Neutrophil (primary cell): Measurements from ENCODE around the gene CEMIP.

Experiments
- H3K27ac ChIP-seq: fragments of 200-600 bp; sonication (generic); 2 replicates; pipeline ENCODE4 v1.5.1; 2016; ENCODE audit warnings: mild to moderate bottlenecking, moderate library complexity
- H3K27me3 ChIP-seq: fragments of 200-600 bp; sonication (generic); 2 replicates; pipeline ENCODE4 v1.6.0; 2016; ENCODE audit warnings: mild to moderate bottlenecking
- H3K36me3 ChIP-seq: fragments of 200-600 bp; sonication (generic); 2 replicates; pipeline ENCODE4 v1.5.1; 2017
- H3K4me1 ChIP-seq, 2 experiments: fragments of 200-600 bp in 1 of 2; sonication (generic) in 1 of 2; 1 replicate in 1 of 2; 2 replicates in 1 of 2; pipeline versions ENCODE4 v1.5.1 to v1.6.1; 2013 to 2016; ENCODE audit warnings: low read depth in 1 of 2, low read length in 1 of 2, mild to moderate bottlenecking in 1 of 2, moderate library complexity in 1 of 2; ENCODE audit not compliant: control insufficient read depth in 1 of 2, insufficient read depth in 1 of 2
- H3K4me3 ChIP-seq, 2 experiments: fragments of 200-600 bp in 1 of 2; sonication (generic) in 1 of 2; 1 replicate in 1 of 2; 2 replicates in 1 of 2; pipeline ENCODE4 v1.5.1; 2013 to 2016; ENCODE audit warnings: low read depth in 1 of 2, low read length in 1 of 2, mild to moderate bottlenecking in 1 of 2, moderate library complexity in 1 of 2
- H3K9me3 ChIP-seq: fragments of 200-600 bp; sonication (generic); 2 replicates; pipeline ENCODE4 v1.5.1; 2016
- TF ChIP-seq, protein P1 (sequence below): fragments of 200-600 bp; sonication (generic); IDR thresholded peaks from 2 replicates; pipeline ENCODE4 v1.5.1; 2016; ENCODE audit warnings: antibody characterized with exemption

Gene CEMIP

DNA sequence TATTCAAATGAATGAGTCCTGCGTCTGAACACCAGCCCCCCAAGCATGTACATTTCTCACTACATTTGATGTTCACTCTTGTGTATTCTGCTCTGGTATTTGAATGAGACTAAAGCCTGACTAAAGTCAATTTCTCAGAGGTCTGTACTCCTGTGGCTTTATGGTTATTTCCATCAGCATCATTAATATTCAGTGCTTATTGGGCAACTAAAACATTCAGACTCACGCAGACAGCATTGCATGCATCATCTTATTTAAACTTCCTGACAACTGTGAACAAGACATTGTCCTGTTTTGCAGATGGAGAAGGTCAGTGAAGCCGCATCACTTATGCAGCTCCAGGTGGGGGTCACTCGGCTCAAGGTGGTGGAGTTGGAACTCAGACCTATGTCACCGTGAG lies 11.1 kb downstream of the CEMIP start:
- TF ChIP-seq, protein P1, sequence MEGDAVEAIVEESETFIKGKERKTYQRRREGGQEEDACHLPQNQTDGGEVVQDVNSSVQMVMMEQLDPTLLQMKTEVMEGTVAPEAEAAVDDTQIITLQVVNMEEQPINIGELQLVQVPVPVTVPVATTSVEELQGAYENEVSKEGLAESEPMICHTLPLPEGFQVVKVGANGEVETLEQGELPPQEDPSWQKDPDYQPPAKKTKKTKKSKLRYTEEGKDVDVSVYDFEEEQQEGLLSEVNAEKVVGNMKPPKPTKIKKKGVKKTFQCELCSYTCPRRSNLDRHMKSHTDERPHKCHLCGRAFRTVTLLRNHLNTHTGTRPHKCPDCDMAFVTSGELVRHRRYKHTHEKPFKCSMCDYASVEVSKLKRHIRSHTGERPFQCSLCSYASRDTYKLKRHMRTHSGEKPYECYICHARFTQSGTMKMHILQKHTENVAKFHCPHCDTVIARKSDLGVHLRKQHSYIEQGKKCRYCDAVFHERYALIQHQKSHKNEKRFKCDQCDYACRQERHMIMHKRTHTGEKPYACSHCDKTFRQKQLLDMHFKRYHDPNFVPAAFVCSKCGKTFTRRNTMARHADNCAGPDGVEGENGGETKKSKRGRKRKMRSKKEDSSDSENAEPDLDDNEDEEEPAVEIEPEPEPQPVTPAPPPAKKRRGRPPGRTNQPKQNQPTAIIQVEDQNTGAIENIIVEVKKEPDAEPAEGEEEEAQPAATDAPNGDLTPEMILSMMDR, result no peak
- Histone ChIP-seq H3K4me1 (no peaks in the 10 kb centered on the region), H3K4me3 (no peak overlapping the region), H3K27ac (no peak overlapping the region), H3K9me3 (no peaks in the 10 kb centered on the region), H3K27me3 (peaks cover 92% of the 10 kb centered on the region), H3K36me3 (no peaks in the 10 kb centered on the region)

DNA sequence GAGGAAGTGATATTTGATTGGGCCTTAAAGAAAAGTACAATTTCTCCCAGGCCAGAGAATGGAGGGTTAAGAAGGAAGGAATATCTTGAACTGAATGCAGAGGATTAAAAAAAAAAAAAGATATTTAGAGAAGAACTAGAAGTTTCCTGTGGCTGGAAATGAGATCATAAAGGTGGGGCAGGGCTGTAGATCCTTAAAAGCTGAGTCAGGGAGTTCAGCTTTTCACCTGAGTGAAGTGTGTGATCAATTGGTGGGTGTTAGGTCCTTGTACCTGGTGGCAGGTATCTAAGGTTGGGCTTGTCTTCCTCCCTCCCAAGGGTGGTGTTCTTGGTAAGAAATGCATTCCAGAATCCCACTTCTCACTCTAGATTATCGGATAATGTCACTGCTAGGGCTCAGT lies 11.8 kb downstream of the CEMIP start:
- no peak overlapping the region for H3K27ac ChIP-seq

DNA sequence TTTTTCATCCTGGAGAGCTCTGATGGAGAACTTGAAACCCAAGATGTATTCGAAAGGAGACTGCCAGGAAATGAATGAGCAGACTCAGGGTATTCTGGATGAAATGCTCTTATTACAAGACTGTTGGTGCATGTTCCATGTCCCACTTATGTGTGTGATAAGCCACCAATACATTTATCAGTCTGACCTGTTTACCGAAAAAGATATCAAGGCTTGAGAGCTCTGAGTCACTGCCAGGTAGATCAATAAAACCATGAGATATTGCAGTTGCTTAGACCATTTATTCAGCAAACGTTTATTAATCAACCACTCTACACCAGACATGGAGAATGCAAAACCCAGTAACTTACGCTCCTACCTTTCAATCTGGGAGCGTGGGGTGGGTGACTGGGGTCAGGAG lies 17.2 kb downstream of the CEMIP start:
- H3K27me3 ChIP-seq, result peaks cover 41% of the 10 kb centered on the region
- H3K27ac ChIP-seq, result no peak overlapping the region
- TF ChIP-seq, protein P1, result no peak
- no peaks in the 10 kb centered on the region for H3K9me3 ChIP-seq
- H3K36me3 ChIP-seq, result no peaks in the 10 kb centered on the region
- H3K4me1 ChIP-seq, result no peaks in the 10 kb centered on the region
- H3K4me3 ChIP-seq, result no peak overlapping the region

More for the DNA sequence above, 11.8 kb downstream of the CEMIP start:
- Histone ChIP-seq H3K36me3 (no peaks in the 10 kb centered on the region), H3K4me3 (no peak overlapping the region), H3K4me1 (no peaks in the 10 kb centered on the region), H3K9me3 (no peaks in the 10 kb centered on the region), H3K27me3 (peaks cover 91% of the 10 kb centered on the region)
- TF ChIP-seq, protein P1, result no peak

DNA sequence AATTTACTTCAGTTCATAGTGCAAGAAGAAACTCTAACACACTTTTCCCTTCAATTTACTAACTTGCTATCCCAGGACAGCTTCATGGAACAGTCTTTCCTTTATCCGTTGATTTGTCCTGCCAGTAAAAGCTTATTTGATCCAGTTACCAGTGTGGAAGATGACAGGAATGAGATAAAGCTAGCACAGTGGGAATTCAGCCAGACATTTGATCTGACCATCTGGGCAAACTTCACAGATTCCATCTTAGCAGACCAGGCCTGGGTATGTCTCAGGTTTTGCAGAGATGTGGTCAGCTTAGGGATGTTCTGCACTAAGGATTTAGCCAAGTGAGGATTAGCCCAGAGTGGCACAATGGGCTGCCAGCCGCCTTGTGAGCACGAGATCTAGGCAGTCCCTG lies 19.7 kb downstream of the CEMIP start:
- Histone ChIP-seq H3K9me3 (no peaks in the 10 kb centered on the region), H3K27me3 (peaks cover 17% of the 10 kb centered on the region), H3K27ac (no peak overlapping the region), H3K4me3 (no peak overlapping the region), H3K4me1 (no peaks in the 10 kb centered on the region), H3K36me3 (no peaks in the 10 kb centered on the region)
- TF ChIP-seq, protein P1, result no peak

DNA sequence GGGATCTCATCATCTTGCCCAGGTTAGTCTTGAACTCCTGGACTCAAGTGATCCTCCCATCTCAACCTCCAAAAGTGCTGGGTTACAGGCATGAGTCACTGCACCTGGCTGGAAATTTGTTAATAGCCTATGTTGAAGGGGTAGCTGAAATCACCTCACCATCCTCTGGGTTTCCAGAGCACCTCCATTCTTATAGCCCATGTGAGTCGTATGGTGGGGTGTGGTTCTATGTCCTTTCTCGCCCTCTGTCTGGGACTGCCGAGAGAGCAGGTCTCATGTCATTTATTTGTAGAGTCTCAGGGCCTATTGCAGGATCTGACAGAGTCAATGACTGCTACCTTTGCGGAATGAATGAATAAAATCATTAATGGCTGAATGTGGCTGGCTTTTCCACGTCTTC lies 20.9 kb downstream of the CEMIP start:
- H3K27ac ChIP-seq, result no peak overlapping the region

More for the DNA sequence above, 20.9 kb downstream of the CEMIP start:
- no peak overlapping the region for H3K4me3 ChIP-seq
- H3K36me3 ChIP-seq, result no peaks in the 10 kb centered on the region
- TF ChIP-seq, protein P1, result no peak
- H3K27me3 ChIP-seq, result peaks cover 9% of the 10 kb centered on the region
- H3K9me3 ChIP-seq, result no peaks in the 10 kb centered on the region
- H3K4me1 ChIP-seq, result no peaks in the 10 kb centered on the region
